AG09309 (cell line): ENCODE measurements around the gene CWC27.

Experiments used
- DNase-seq: peaks from one replicate; pipeline ENCODE4 v3.0.0-alpha.2; 2010; ENCODE audit warnings: low read depth
- H3K4me3 ChIP-seq: 2 replicates; pipeline ENCODE4 v1.5.1; 2011; ENCODE audit warnings: mild to moderate bottlenecking, low read depth, low read length, moderate library complexity; ENCODE audit not compliant: control insufficient read depth
- CTCF ChIP-seq: IDR thresholded peaks from 2 replicates; pipeline ENCODE4 v1.5.1; 2011; ENCODE audit warnings: mild to moderate bottlenecking, low read depth, low read length, inconsistent platforms; ENCODE audit not compliant: insufficient read depth, control insufficient read depth; ENCODE audit errors: missing control alignments

The CWC27 gene

GRCh38 chr5:65061974-65062353 is 293.2 kb downstream of the CWC27 start:
- no peak overlapping the region for H3K4me3 ChIP-seq
- no peak for TF ChIP-seq CTCF
- DNase-seq: no peak

- H3K4me3 ChIP-seq: no peak overlapping the region
- no peak for TF ChIP-seq CTCF
- peak; percentile 93 for DNase-seq
These were observed 293.8 kb downstream of the CWC27 start for GRCh38 chr5:65062469-65063083.

- TF ChIP-seq CTCF: no peak
- no peak for DNase-seq
- H3K4me3 ChIP-seq: no peak overlapping the region
These were observed 296.3 kb downstream of the CWC27 start for GRCh38 chr5:65065001-65065511.

- H3K4me3 ChIP-seq: no peak overlapping the region
- TF ChIP-seq CTCF: no peak
- DNase-seq: no peak
These were observed 297.8 kb downstream of the CWC27 start for GRCh38 chr5:65066387-65067146.

- DNase-seq: no peak
- H3K4me3 ChIP-seq: no peak overlapping the region
- TF ChIP-seq CTCF: no peak
These were observed 298.4 kb downstream of the CWC27 start for GRCh38 chr5:65067147-65067506.
